Left cardiac atrium (tissue), 4 donors: ENCODE measurements around the gene SCAF8. TPM values are rescaled to one million over a fixed set of nuclear protein-coding genes. Genes with fewer than 3 reads are reported as not detected.

Experiments used
- ATAC-seq, 2 donors: fragments of 200-7000 bp; cut with Tn5 transposase; one replicate each; pipeline ENCODE4 v1.9.1; 2020; ENCODE audit warnings: mild to moderate bottlenecking in 2 of 2, moderate library complexity in 2 of 2
- DNase-seq: peaks from one replicate; pipeline ENCODE4 v3.0.0-alpha.2; 2020
- intact Hi-C, 2 donors: fragments of 100-400 bp; cut with DNase I; formaldehyde crosslinking; loops; one replicate each; pipeline versions ENCODE4 v1.14.1 to v1.15.1; 2022 to 2023
- microRNA-seq, 2 donors: library from miRNA; unstranded; fragments of <30 nt; microRNA quantifications; one replicate each; pipeline ENCODE4 v1.2.0, GENCODE V29; 2020
- total RNA-seq, 2 donors: library from RNA; stranded (reverse); fragmentation: NEBNext Ultra II Directional; extraction: Animal tissue kit (Norgen Biotek cat#: 25700); gene quantifications; one replicate each; pipeline ENCODE4 v1.2.1, GENCODE V29; 2021
- donor health status: DM: no; HTN: yes; CAD: no.
- donor health status: DM: no; HTN: yes; CAD: no; lungs with severe emphysema.
- donor health status: DM: yes; HTN: yes; CAD: no.
- donor health status: Dilated cardiomyopathy.

SCAF8 gene
- total RNA-seq, 2 donors from 2014 or later = 37.8 to 44.1 TPM

DNA sequence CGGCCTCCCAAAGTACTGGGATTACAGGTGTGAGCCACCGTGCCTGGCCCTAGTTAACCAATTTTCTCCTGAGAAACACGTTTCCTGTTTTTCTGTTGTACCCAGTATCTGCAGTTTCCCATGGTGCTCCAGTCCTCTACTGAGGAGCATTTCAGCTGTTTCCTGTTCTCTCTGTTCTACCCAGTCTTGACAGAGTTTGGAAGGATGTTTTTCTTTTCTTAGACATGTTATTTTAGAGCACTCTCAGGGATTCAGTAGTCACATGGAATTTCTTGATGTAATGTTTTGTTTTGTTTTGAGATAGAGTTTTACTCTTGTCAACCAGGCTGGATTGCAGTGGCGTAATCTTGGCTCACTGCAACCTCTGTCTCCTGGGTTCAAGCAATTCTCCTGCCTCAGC lies 132.1 kb downstream of the SCAF8 start:
- no peak for DNase-seq
- peak in 1 of 2 donors; percentile 34 for ATAC-seq
- intact Hi-C loops = no loop called here

DNA sequence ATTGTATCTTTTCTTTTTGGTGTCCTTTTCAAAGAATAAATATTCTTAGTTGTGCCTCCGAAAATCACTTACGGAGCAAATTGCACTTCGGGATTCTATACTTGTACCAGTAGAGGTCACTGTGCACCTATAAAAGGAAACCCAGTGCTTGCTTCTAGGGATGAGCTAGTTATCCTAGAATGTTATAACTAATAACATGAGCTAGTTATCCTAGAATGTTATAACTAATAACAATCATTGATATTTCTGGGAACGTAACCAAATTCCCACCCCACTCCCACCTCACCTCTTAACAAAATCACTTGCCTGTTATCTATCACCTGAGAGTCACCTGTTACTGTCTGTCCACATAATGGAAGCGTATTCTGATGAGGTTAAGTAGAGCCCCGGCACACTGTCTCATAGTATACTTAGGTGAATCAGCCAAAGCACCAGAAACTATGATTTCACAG lies 135.0 kb downstream of the SCAF8 start:
- DNase-seq = no peak
- peak in 1 of 2 donors; percentile 54 for ATAC-seq
- intact Hi-C loops = no loop called here

DNA sequence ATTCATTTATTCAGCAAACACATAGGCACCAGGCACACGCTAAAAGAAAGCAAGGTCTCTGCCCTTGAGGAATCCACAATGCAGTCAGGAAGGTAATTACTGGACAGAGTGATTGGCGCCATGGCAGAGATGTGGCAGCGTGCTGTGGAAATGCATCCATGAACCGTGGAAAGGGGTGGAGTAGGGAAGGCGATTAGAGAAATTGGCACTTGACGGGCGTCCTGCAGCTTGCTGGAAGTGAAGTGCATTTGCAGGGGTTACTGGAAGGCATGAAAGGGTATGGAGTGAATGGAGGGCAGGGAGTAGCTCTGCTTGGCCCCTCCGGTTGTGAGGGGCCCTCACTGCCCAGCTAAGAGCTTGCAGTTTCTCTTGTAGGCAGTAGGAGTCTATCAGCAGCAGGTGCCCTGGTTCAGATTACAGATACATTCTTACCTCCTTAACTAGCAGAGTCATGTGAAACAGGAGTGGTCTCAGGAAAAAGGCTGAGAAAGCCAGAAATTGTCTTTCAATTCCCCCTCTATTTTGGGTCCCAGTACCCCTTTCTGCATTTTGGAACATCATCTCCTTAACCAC lies 139.4 kb downstream of the SCAF8 start:
- no peak for ATAC-seq
- intact Hi-C loops = loop anchor here in 1 of 2 donors (10.0 kb wide), 1 partner anchor 302 kb away; no protein-coding TSS in a partner anchor
- no peak for DNase-seq

DNA sequence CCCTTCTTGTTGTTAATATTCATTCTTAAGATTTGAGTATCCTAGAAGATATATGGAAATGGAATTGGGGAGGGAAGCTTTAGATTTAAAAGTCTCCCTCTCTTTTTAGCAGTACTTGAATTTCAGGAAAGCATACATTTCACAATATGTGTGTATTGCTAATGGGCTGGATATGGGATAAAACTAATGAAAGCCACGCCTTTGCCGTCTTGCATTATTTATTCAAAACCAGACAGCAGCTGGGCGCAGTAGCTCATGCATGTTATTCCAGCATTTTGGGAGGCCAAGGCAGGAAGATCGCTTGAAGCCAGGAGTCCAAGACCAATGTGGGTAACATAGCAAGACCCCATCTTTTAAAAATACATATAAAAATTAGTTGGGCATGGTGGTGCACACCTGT lies 140.3 kb downstream of the SCAF8 start:
- ATAC-seq = no peak

DNA sequence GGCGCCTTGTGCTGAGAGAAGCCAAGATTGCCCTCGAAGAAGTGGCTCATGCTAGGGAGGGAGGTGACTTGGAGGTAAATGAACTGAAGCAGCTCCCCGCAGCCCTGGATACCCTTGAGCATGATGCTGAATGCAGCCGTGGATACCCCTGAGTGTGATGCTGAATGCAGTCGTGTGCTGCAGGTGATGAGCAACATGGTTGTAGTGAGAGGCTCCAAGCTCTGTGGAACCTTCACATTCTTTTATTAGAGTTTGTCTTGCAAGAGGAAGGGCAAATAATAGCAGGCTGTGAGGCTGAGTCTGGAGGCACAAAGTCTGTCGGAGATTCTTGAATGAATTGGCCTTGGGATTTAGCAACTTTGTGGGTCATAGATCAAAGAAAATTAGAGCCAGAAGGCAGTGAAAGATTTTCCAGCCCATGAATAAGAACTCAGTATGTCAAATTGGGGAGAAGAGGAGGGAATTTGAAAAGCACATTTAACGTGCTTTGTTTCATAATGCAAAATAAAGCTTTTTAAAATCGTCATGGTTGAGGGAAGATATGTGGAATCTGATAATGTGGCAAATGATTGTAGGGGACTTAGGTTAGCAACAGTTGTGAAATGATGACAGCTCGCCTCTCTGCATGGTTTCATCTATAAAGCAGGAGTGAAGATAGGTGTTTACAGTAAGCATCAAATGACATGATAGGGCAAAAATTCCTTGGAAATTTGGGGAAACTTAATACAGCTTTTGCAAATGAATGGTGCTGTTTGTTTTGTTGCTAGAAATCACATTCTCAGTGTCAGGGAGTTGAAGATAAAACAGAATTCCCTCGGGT lies 141.8 kb downstream of the SCAF8 start:
- DNase-seq (no peak), ATAC-seq (no peak)
- intact Hi-C loops = loop anchor here in 1 of 2 donors (10.0 kb wide), 1 partner anchor 300 kb away; no protein-coding TSS in a partner anchor

More for the DNA sequence above, 140.3 kb downstream of the SCAF8 start:
- DNase-seq = no peak
- intact Hi-C loops = loop anchor here in 1 of 2 donors (10.0 kb wide), 1 partner anchor 301 kb away; no protein-coding TSS in a partner anchor

DNA sequence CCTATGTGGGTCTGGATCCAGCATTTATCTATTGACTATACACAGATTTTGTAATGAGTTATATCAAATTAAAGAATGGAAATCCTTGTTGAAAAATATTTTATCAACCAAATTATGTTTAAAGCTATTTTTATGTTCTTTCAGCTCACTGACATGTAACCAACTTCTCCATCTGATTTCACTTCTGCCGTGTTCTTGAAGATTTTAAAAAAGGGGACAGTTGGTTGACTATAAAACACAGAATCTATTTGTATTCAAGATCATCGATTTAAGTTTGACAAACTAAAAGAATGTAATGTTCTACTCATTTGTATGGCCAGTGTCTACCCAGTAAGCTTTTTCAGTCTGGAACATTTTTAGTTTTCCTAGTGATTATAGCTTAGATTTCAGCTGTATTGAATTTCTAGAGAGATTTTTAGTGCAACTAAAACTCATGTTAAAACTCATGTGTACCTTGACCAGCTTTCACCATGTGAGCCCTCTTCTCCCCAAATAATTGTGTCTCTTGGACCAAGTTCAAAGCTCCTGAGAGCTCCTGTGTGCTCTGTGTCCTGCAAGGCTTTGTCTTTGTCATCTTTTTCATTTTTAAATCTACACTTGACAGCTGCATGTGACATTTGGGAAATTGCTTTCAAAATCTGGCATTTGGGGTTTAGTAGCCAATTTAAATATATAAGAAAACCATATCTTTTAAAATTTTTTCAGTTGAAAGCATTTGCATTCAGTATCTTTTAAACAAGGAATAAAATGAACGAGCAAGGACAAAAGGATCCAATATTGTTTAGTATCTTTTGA lies 143.5 kb downstream of the SCAF8 start:
- ATAC-seq = no peak
- intact Hi-C loops = loop anchor here in 1 of 2 donors (10.0 kb wide), 1 partner anchor 298 kb away; no protein-coding TSS in a partner anchor

DNA sequence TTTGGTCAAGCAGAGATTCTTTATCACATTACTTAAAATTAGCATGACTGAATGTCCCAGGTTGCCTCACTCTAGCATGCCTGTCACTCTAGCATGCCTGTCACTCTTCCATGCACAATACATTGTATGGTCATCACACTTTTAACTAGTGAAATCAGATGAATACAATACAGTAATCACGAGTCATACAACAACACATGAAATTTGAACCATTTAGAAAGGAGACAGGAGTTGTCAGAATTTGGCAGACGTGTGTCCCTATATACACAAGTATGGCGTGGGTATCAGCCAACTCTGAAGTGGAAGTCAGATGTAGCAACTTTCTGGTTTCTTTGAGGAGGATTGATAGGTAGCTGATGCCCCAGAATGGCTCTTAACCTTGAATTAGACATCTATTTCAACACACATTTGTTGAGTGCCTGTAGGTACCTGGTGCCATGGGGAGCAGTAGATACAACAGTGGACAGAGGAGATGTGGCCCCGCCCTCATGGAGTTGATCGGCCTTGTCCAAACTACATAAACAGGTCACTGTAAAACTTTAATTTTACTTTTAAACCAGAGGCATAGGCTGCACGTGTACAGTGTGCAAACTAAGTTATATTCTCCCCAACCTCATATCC lies 145.8 kb downstream of the SCAF8 start:
- no peak for ATAC-seq
- intact Hi-C loops = loop anchor here in 1 of 2 donors (10.0 kb wide), 1 partner anchor 296 kb away; no protein-coding TSS in a partner anchor
- no peak for DNase-seq

More for the DNA sequence above, 143.5 kb downstream of the SCAF8 start:
- DNase-seq = no peak

DNA sequence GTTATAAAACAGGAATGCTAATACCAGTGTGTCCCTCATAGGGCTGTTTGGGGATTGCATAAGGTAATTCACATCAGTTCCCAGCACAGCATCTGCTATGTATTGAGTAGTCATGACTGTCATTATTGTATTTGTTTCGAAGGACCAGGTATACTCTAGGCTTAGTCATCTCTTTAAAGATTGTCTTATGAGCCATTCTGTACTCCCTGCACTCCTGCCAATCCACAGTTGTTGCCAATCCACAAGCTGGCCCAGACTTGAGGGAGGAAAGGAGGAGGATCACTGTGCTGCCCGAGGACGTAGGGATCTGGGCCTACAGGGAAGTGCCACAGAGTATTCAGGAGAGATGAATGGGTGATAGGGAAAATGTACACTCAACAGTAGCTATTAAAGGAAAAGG lies 148.9 kb downstream of the SCAF8 start:
- intact Hi-C loops = no loop called here
- ATAC-seq (peak in 1 of 2 donors; percentile 44), DNase-seq (no peak)

Small RNAs within 50 kb of the gene (microRNA-seq; reads per million reads assigned to microRNA genes)
- gene MIR1273C = 0 reads per million in 2 donors

Other genes starting within 250 kb of the SCAF8 start
- gene CNKSR3, start 222.7 kb upstream of the SCAF8 start, total RNA-seq = 10 to 100 TPM; 16.6 to 18.8 TPM